GM12878 (cell line): Measurements from ENCODE around the gene UFC1. TPM values are rescaled to one million over a fixed set of nuclear protein-coding genes. Genes with fewer than 3 reads are reported as not detected.
A peak's percentile ranks its signal among the peaks of the same experiment; 100 is the strongest.

Source experiments
- BHLHE40 ChIP-seq, 2 experiments: fragments of 450-650 bp in 1 of 2; IDR thresholded peaks; 2 replicates each; pipeline ENCODE4 v1.6.1; 2011 to 2017; ENCODE audit warnings: low read depth in 2 of 2, borderline replicate concordance in 1 of 2, improper control_type of control experiment in 1 of 2, low read length in 1 of 2, mild to moderate bottlenecking in 1 of 2
- BMI1 ChIP-seq: fragments of 450-650 bp; IDR thresholded peaks from 2 replicates; pipeline ENCODE4 v1.6.1; 2016; ENCODE audit warnings: mild to moderate bottlenecking, moderate library complexity, borderline replicate concordance
- CEBPB ChIP-seq, 2 experiments: fragments of 150-350 bp in 1 of 2; IDR thresholded peaks; 2 replicates each; pipeline ENCODE4 v1.6.1; 2012 to 2014; ENCODE audit warnings: low read depth in 2 of 2, low read length in 2 of 2, borderline replicate concordance in 1 of 2, inconsistent platforms in 1 of 2
- CEBPZ ChIP-seq: fragments of 150-350 bp; IDR thresholded peaks from 2 replicates; pipeline ENCODE4 v1.6.1; 2016; ENCODE audit warnings: low read depth, low read length
- CHD2 ChIP-seq: IDR thresholded peaks from 2 replicates; pipeline ENCODE4 v1.6.1; 2011; ENCODE audit warnings: low read depth, low read length, improper control_type of control experiment, borderline replicate concordance
- EED ChIP-seq: sonication (generic); IDR thresholded peaks from 2 replicates; pipeline ENCODE4 v1.6.1; 2016; ENCODE audit warnings: antibody characterized with exemption, low read depth
- EGR1 ChIP-seq, 2 experiments: IDR thresholded peaks; 1 replicate in 1 of 2; 2 replicates in 1 of 2; pipeline ENCODE4 v1.6.1; 2011 to 2012; ENCODE audit warnings: low read depth in 2 of 2, low read length in 2 of 2, borderline replicate concordance in 1 of 2, mild to moderate bottlenecking in 1 of 2, moderate library complexity in 1 of 2
- IRF4 ChIP-seq: IDR thresholded peaks from 2 replicates; pipeline ENCODE4 v1.6.1; 2011; ENCODE audit warnings: low read depth, low read length
- MEF2B ChIP-seq: fragments of 450-650 bp; IDR thresholded peaks from 2 replicates; pipeline ENCODE4 v1.6.1; 2018; ENCODE audit warnings: mild to moderate bottlenecking, moderate library complexity; ENCODE audit not compliant: partially characterized antibody, poor library complexity, severe bottlenecking
- NBN ChIP-seq: fragments of 450-650 bp; IDR thresholded peaks from 2 replicates; pipeline ENCODE4 v1.6.1; 2016
- NFYB ChIP-seq: IDR thresholded peaks from 2 replicates; pipeline ENCODE4 v1.6.1; 2011; ENCODE audit warnings: low read depth, mild to moderate bottlenecking, low read length, improper control_type of control experiment, moderate library complexity; ENCODE audit not compliant: insufficient read depth
- PAX5 ChIP-seq: IDR thresholded peaks from 2 replicates; pipeline ENCODE4 v1.6.1; 2011; ENCODE audit warnings: low read depth, low read length, borderline replicate concordance
- PML ChIP-seq: IDR thresholded peaks from 2 replicates; pipeline ENCODE4 v1.6.1; 2012; ENCODE audit warnings: low read length, inconsistent platforms
- POU2F2 ChIP-seq: IDR thresholded peaks from 3 replicates; pipeline ENCODE4 v1.6.1; 2011; ENCODE audit warnings: low read depth, mild to moderate bottlenecking, low read length, borderline replicate concordance
- SMAD1 ChIP-seq: fragments of 450-650 bp; IDR thresholded peaks from 2 replicates; pipeline ENCODE4 v1.6.1; 2018; ENCODE audit warnings: mild to moderate bottlenecking, low read depth; ENCODE audit not compliant: partially characterized antibody
- SMAD5 ChIP-seq: IDR thresholded peaks from 2 replicates; pipeline ENCODE4 v1.6.1; 2016; ENCODE audit warnings: antibody characterized with exemption, low read depth
- TBL1XR1 ChIP-seq: IDR thresholded peaks from 2 replicates; pipeline ENCODE4 v1.6.1; 2012; ENCODE audit warnings: low read depth, low read length, improper control_type of control experiment
- TCF12 ChIP-seq: IDR thresholded peaks from 2 replicates; pipeline ENCODE4 v1.6.1; 2011; ENCODE audit warnings: low read depth, mild to moderate bottlenecking, low read length
- ZBTB11 ChIP-seq: fragments of 450-650 bp; formaldehyde crosslinking; IDR thresholded peaks from 2 replicates; pipeline ENCODE4 v1.5.0; 2022; ENCODE audit warnings: mild to moderate bottlenecking, missing genetic modification characterization
- polyA plus RNA-seq, 11 experiments: library from polyadenylated mRNA; depleted of rRNA in 4 of 11; unstranded in 6 of 11; stranded (reverse) in 5 of 11; fragments of >200 nt; fragmentation: Nextera tagmentation in 4 of 11; fragmentation: Illumina TruSeq in 1 of 11; extraction: Ambion mirVana in 4 of 11; extraction: Trizol in 1 of 11; gene quantifications; 1 replicate in 1 of 11; 2 replicates in 10 of 11; pipeline versions ENCODE4 v1.2.1 to v1.2.3, GENCODE V29; 2011 to 2016; ENCODE audit warnings: inconsistent platforms in 2 of 11, missing spikeins in 2 of 11, low read depth in 1 of 11
- total RNA-seq, 4 experiments: library from RNA; depleted of rRNA in 3 of 4; stranded (reverse); fragments of >200 nt in 3 of 4; fragmentation: Illumina TruSeq in 1 of 4; extraction: Trizol in 1 of 4; gene quantifications; 2 replicates each; pipeline versions ENCODE4 v1.2.1 to v1.2.3, GENCODE V29; 2013 to 2021
- TF ChIP-seq, protein P1 (sequence below): IDR thresholded peaks from 2 replicates; pipeline ENCODE4 v1.6.1; 2012; ENCODE audit warnings: low read depth, low read length, improper control_type of control experiment

The UFC1 gene
- total and polyA plus RNA-seq, 10 of the 15 experiments (the other 5 are each of a cell fraction or from before 2014, with no cell fraction given) = 95.9 to 239 (median 151) TPM

DNA sequence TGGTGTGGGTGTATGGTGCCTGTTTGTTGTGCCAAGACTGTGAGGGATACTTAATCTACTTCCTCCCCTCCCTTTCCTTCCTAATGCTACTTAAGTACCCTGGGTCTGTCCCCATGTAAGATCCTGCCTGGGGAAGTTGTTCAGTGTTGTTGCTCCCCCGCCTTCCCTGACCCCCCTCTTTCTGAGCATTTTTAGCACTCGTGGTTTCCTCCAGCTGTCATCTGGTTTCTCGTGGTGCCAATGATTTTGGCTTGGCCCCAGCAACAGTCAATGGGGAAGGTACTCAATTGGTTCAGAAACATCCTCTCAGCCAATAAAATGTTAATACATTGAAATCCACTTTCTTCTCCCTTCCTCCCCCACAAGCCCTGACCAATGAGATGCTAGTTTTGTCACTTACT, 31.5 kb downstream of the UFC1 start (continued):
- TF ChIP-seq CEBPB (IDR thresholded peaks at IDR 0.05; ENCODE audit: borderline replicate concordance in 1 of 2, low read depth in 2 of 2, low read length in 2 of 2) (peak in 1 of 2 experiments; percentile 46; a peak in 1 of 4 replicates), ZBTB11 (CRISPR knock-in tag) (no peak), BMI1 (no peak), PAX5 (peak; percentile 65; the same call in 1 of the 2 replicates), BHLHE40 (IDR thresholded peaks at IDR 0.05; ENCODE audit: borderline replicate concordance in 1 of 2, low read depth in 2 of 2, low read length in 1 of 2) (peak; percentile 64 to 67), MEF2B (peak; percentile 56), NBN (no peak), SMAD1 (peak; percentile 17), POU2F2 (0 out of 3 replicates have a peak, but pooled peaks have one; percentile 24), IRF4 (peak; percentile 55; the same call in 1 of the 2 replicates), TBL1XR1 (no peak), NFYB (peak; percentile 95), SMAD5 (0 out of 2 replicates have a peak, but pooled peaks have one; percentile 55), EGR1 (IDR thresholded peaks at IDR 0.05; ENCODE audit: borderline replicate concordance in 1 of 2, low read depth in 2 of 2, low read length in 2 of 2) (peak in 1 of 2 experiments; percentile 65; a peak in 2 of 3 replicates), CEBPZ (no peak), PML (peak; percentile 50; the same call in 1 of the 2 replicates), CHD2 (peak; percentile 73; the same call in 1 of the 2 replicates), EED (peak; percentile 80), TCF12 (peak; percentile 96)
- TF ChIP-seq, protein P1, sequence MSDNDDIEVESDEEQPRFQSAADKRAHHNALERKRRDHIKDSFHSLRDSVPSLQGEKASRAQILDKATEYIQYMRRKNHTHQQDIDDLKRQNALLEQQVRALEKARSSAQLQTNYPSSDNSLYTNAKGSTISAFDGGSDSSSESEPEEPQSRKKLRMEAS = no peak
